ENCODE measurements around the gene LCP2. TPM values are rescaled to one million over a fixed set of nuclear protein-coding genes. Genes with fewer than 3 reads are reported as not detected.

Gene LCP2
- total and polyA plus RNA-seq, 10 of the 15 experiments (the other 5 are each of a cell fraction or from before 2014, with no cell fraction given), result 8.0 to 50.5 (median 20.6) TPM

DNA sequence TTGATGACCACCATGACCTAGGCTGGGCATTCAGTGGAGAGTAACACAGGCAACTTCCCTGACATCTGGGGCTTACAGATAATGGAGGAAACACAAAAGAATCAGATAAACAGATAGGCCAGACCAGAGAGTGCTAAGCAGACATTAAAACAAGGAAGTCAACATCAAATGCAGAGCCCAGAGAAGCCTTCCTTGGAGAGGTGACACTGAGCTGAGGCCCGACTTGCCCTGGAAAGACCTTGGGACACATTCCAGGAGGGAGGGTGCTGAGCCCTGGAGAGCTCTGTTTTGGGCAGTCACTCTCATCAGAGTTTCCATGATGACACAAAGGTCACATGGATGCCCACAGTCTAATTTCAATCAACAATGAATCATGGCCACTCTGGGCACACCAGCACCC is 96.7 kb downstream of the LCP2 start:
- Histone ChIP-seq H3K27me3 (replicated peaks in 1 of 2; ENCODE audit: control insufficient read depth in 2 of 2, insufficient read depth in 2 of 2, low read length in 1 of 2) (peaks cover 2 to 5% of the 10 kb centered on the region in 2 experiments; a peak in 3 of 4 replicates), H3K4me1 (ENCODE audit: control insufficient read depth, insufficient read depth, low read length) (no peaks in the 10 kb centered on the region), H3K79me2 (ENCODE audit: control insufficient read depth, insufficient read depth, low read length) (no peaks in the 10 kb centered on the region), H3K36me3 (ENCODE audit: control insufficient read depth in 2 of 2, insufficient read depth in 2 of 2, low read length in 1 of 2) (no peaks in the 10 kb centered on the region), H3K4me3 (no peak overlapping the region), H3K4me2 (ENCODE audit: control insufficient read depth, insufficient read depth) (no peak overlapping the region), H3K9ac (ENCODE audit: control insufficient read depth, insufficient read depth, low read length) (no peak overlapping the region), H3K27ac (ENCODE audit: control insufficient read depth, insufficient read depth) (no peak overlapping the region), H4K20me1 (ENCODE audit: control insufficient read depth, insufficient read depth) (no peaks in the 10 kb centered on the region), H2AFZ (ENCODE audit: control insufficient read depth, low read depth, low read length) (no peak overlapping the region), H3K9me3 (replicated peaks; ENCODE audit: control insufficient read depth, insufficient read depth, low read length) (no peaks in the 10 kb centered on the region)
- WGBS (ENCODE audit: insufficient coverage, insufficient replicate concordance, low lambda C conversion rate, missing lambda C conversion rate), result 0% methylated on average over 1 of the region's 1 CpG
- intact Hi-C loops (cut with micrococcal nuclease; ENCODE audit: unreplicated experiment) (no loop called here), in situ Hi-C loops (cut with MboI) (no loop called here)
- ChIA-PET SMC1A (ENCODE audit: uncharacterized antibody, unreplicated experiment) (interaction anchor here (0.7 to 0.8 kb wide), 2 partner anchors 11 to 17 kb away, joined by 3 read pairs; no protein-coding TSS in a partner anchor), RAD21 (ENCODE audit: unreplicated experiment) (interaction anchor here (0.5 kb wide), 1 partner anchor 1949 kb away, joined by 4 read pairs; no protein-coding TSS in a partner anchor), POLR2A (no interaction called here), CTCF (interaction anchor here (1.2 to 2.8 kb wide), 3 partner anchors 15 to 225 kb away, joined by 5 to 6 read pairs (median 5); no protein-coding TSS in a partner anchor)
- no peak for TF ChIP-seq MTA3 (IDR thresholded peaks at IDR 0.05; ENCODE audit: borderline replicate concordance, low read length)
- TF ChIP-seq, protein P1, sequence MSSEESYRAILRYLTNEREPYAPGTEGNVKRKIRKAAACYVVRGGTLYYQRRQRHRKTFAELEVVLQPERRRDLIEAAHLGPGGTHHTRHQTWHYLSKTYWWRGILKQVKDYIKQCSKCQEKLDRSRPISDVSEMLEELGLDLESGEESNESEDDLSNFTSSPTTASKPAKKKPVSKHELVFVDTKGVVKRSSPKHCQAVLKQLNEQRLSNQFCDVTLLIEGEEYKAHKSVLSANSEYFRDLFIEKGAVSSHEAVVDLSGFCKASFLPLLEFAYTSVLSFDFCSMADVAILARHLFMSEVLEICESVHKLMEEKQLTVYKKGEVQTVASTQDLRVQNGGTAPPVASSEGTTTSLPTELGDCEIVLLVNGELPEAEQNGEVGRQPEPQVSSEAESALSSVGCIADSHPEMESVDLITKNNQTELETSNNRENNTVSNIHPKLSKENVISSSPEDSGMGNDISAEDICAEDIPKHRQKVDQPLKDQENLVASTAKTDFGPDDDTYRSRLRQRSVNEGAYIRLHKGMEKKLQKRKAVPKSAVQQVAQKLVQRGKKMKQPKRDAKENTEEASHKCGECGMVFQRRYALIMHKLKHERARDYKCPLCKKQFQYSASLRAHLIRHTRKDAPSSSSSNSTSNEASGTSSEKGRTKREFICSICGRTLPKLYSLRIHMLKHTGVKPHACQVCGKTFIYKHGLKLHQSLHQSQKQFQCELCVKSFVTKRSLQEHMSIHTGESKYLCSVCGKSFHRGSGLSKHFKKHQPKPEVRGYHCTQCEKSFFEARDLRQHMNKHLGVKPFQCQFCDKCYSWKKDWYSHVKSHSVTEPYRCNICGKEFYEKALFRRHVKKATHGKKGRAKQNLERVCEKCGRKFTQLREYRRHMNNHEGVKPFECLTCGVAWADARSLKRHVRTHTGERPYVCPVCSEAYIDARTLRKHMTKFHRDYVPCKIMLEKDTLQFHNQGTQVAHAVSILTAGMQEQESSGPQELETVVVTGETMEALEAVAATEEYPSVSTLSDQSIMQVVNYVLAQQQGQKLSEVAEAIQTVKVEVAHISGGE (CRISPR knock-in tag; IDR thresholded peaks at IDR 0.05), result no peak
- TF ChIP-seq IKZF2 (IDR thresholded peaks at IDR 0.05), result no peak
- TF ChIP-seq CREB1 (IDR thresholded peaks at IDR 0.05; ENCODE audit: low read depth), result no peak
- TF ChIP-seq, protein P2, sequence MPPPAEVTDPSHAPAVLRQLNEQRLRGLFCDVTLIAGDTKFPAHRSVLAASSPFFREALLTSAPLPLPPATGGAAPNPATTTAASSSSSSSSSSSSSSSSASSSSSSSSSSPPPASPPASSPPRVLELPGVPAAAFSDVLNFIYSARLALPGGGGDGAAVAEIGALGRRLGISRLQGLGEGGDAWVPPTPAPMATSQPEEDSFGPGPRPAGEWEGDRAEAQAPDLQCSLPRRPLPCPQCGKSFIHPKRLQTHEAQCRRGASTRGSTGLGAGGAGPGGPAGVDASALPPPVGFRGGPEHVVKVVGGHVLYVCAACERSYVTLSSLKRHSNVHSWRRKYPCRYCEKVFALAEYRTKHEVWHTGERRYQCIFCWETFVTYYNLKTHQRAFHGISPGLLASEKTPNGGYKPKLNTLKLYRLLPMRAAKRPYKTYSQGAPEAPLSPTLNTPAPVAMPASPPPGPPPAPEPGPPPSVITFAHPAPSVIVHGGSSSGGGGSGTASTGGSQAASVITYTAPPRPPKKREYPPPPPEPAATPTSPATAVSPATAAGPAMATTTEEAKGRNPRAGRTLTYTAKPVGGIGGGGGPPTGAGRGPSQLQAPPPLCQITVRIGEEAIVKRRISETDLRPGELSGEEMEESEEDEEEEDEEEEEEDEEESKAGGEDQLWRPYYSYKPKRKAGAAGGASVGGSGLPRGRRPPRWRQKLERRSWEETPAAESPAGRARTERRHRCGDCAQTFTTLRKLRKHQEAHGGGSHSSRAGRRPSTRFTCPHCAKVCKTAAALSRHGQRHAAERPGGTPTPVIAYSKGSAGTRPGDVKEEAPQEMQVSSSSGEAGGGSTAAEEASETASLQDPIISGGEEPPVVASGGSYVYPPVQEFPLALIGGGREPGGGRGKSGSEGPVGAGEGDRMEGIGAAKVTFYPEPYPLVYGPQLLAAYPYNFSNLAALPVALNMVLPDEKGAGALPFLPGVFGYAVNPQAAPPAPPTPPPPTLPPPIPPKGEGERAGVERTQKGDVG (CRISPR knock-in tag; IDR thresholded peaks at IDR 0.05), result no peak
- TF ChIP-seq RUNX3 (IDR thresholded peaks at IDR 0.05; ENCODE audit: low read length), result no peak
- ATAC-seq, result no peak
- no TSS peak for BruUV-seq (replicated peaks)
- DNase-seq (ENCODE audit: low read depth, low spot score), result no peak
- no peak for FAIRE-seq

Other genes starting within 250 kb of the LCP2 start
- not detected in 2 replicates for gene FOXI1, start 191.9 kb downstream of the LCP2 start, total RNA-seq (2014; rRNA removed)
- gene FOXI1, start 191.9 kb downstream of the LCP2 start, total RNA-seq (2014; rRNA removed; fragmentation: Illumina TruSeq; extraction: Trizol), result not detected in 2 replicates
- gene FOXI1, start 191.9 kb downstream of the LCP2 start, total RNA-seq (2021), result not detected in 2 replicates
- gene FOXI1, start 191.9 kb downstream of the LCP2 start, polyA plus RNA-seq (2011; rRNA removed), result not detected in 2 replicates
- gene FOXI1, start 191.9 kb downstream of the LCP2 start, polyA plus RNA-seq (2014; fragmentation: Illumina TruSeq; extraction: Trizol), result not detected in 2 replicates
- gene FOXI1, start 191.9 kb downstream of the LCP2 start, polyA plus RNA-seq (2014; fragmentation: Nextera tagmentation; extraction: Ambion mirVana), result not detected
- not detected in 2 replicates for gene FOXI1, start 191.9 kb downstream of the LCP2 start, polyA plus RNA-seq (2014; rRNA removed)
- gene FOXI1, start 191.9 kb downstream of the LCP2 start, polyA plus RNA-seq (2016; fragmentation: Nextera tagmentation; extraction: Ambion mirVana), result not detected
- not detected in 2 replicates for gene C5orf58, start 64.8 kb downstream of the LCP2 start, total RNA-seq (2014; rRNA removed)
- not detected in 2 replicates for gene C5orf58, start 64.8 kb downstream of the LCP2 start, total RNA-seq (2014; rRNA removed; fragmentation: Illumina TruSeq; extraction: Trizol)
- gene C5orf58, start 64.8 kb downstream of the LCP2 start, total RNA-seq (2021), result not detected in 2 replicates
- gene C5orf58, start 64.8 kb downstream of the LCP2 start, polyA plus RNA-seq (2011; rRNA removed), result not detected in 2 replicates
- not detected in 2 replicates for gene C5orf58, start 64.8 kb downstream of the LCP2 start, polyA plus RNA-seq (2014; fragmentation: Illumina TruSeq; extraction: Trizol)
- gene C5orf58, start 64.8 kb downstream of the LCP2 start, polyA plus RNA-seq (2014; fragmentation: Nextera tagmentation; extraction: Ambion mirVana), result under 1 TPM; 0.26 to 0.27 TPM
- not detected in 2 replicates for gene C5orf58, start 64.8 kb downstream of the LCP2 start, polyA plus RNA-seq (2014; rRNA removed)
- gene C5orf58, start 64.8 kb downstream of the LCP2 start, polyA plus RNA-seq (2016; fragmentation: Nextera tagmentation; extraction: Ambion mirVana), result under 1 TPM in 1 of 2 experiments, not detected in 1; 0.13 TPM
- gene KCNMB1, start 91.6 kb upstream of the LCP2 start, total RNA-seq (2014; rRNA removed), result 1.9 and 2.5 TPM in 2 replicates
- 1.6 and 1.9 TPM in 2 replicates for gene KCNMB1, start 91.6 kb upstream of the LCP2 start, total RNA-seq (2014; rRNA removed; fragmentation: Illumina TruSeq; extraction: Trizol)
- 3.5 and 3.8 TPM in 2 replicates for gene KCNMB1, start 91.6 kb upstream of the LCP2 start, total RNA-seq (2021)
- 1.2 TPM in 2 replicates for gene KCNMB1, start 91.6 kb upstream of the LCP2 start, polyA plus RNA-seq (2011; rRNA removed)
- gene KCNMB1, start 91.6 kb upstream of the LCP2 start, polyA plus RNA-seq (2014; fragmentation: Illumina TruSeq; extraction: Trizol), result 1.9 and 3.6 TPM in 2 replicates
- gene KCNMB1, start 91.6 kb upstream of the LCP2 start, polyA plus RNA-seq (2014; fragmentation: Nextera tagmentation; extraction: Ambion mirVana), result 1 to 10 TPM; 2.3 to 2.8 TPM
- gene KCNMB1, start 91.6 kb upstream of the LCP2 start, polyA plus RNA-seq (2014; rRNA removed), result 2.7 and 2.9 TPM in 2 replicates
- gene KCNMB1, start 91.6 kb upstream of the LCP2 start, polyA plus RNA-seq (2016; fragmentation: Nextera tagmentation; extraction: Ambion mirVana), result 1 to 10 TPM; 2.5 to 3.4 TPM
- not detected in 2 replicates for gene KCNIP1, start 206.2 kb upstream of the LCP2 start, total RNA-seq (2014; rRNA removed)
- gene KCNIP1, start 206.2 kb upstream of the LCP2 start, total RNA-seq (2014; rRNA removed; fragmentation: Illumina TruSeq; extraction: Trizol), result not detected in 2 replicates
- gene KCNIP1, start 206.2 kb upstream of the LCP2 start, total RNA-seq (2021), result not detected in 2 replicates
- not detected in 2 replicates for gene KCNIP1, start 206.2 kb upstream of the LCP2 start, polyA plus RNA-seq (2011; rRNA removed)
- gene KCNIP1, start 206.2 kb upstream of the LCP2 start, polyA plus RNA-seq (2014; fragmentation: Illumina TruSeq; extraction: Trizol), result not detected in 2 replicates
- gene KCNIP1, start 206.2 kb upstream of the LCP2 start, polyA plus RNA-seq (2014; fragmentation: Nextera tagmentation; extraction: Ambion mirVana), result not detected
- gene KCNIP1, start 206.2 kb upstream of the LCP2 start, polyA plus RNA-seq (2014; rRNA removed), result not detected in 2 replicates
- gene KCNIP1, start 206.2 kb upstream of the LCP2 start, polyA plus RNA-seq (2016; fragmentation: Nextera tagmentation; extraction: Ambion mirVana), result not detected